ENCODE results near the gene PBX3. TPM values are rescaled to one million over a fixed set of nuclear protein-coding genes. Genes with fewer than 3 reads are reported as not detected.

Gene PBX3
- total RNA-seq, 4 donors from 2014 or later, result 25.7 to 71.5 (median 45.1) TPM

- no peak overlapping the region for H3K4me3 ChIP-seq
- no peaks in the 10 kb centered on the region for H3K36me3 ChIP-seq
- no peak for DNase-seq (ENCODE audit: low spot score in 2 of 2)
- no peaks in the 10 kb centered on the region for H3K27me3 ChIP-seq
- peaks cover 1% of the 10 kb centered on the region for H3K4me1 ChIP-seq
- 98% methylated on average over 2 of the region's 2 CpGs for WGBS
- H3K9me3 ChIP-seq, result no peaks in the 10 kb centered on the region
- no peak overlapping the region for H3K27ac ChIP-seq
- TF ChIP-seq POLR2A (IDR thresholded peaks at IDR 0.05) (no peak), CTCF (IDR thresholded peaks at IDR 0.05) (no peak), EP300 (IDR thresholded peaks at IDR 0.05) (no peak), POLR2AphosphoS5 (IDR thresholded peaks at IDR 0.05) (no peak)
These were observed 196.7 kb downstream of the PBX3 start for GRCh38 chr9:125943831-125944230.

GRCh38 chr9:125946397-125946796, 199.2 kb downstream of the PBX3 start:
- H3K4me1 ChIP-seq, result peaks cover 9% of the 10 kb centered on the region
- H3K9me3 ChIP-seq, result no peaks in the 10 kb centered on the region
- no peaks in the 10 kb centered on the region for H3K36me3 ChIP-seq
- H3K4me3 ChIP-seq, result no peak overlapping the region
- H3K27me3 ChIP-seq, result no peaks in the 10 kb centered on the region
- DNase-seq (ENCODE audit: low spot score in 2 of 2), result no peak
- no peak for TF ChIP-seq CTCF (IDR thresholded peaks at IDR 0.05)
- TF ChIP-seq EP300 (IDR thresholded peaks at IDR 0.05), result no peak
- TF ChIP-seq POLR2AphosphoS5 (IDR thresholded peaks at IDR 0.05), result no peak
- no peak for TF ChIP-seq POLR2A (IDR thresholded peaks at IDR 0.05)
- H3K27ac ChIP-seq, result no peak overlapping the region

- Histone ChIP-seq H3K4me1 (peaks cover 9% of the 10 kb centered on the region), H3K27ac (no peak overlapping the region), H3K9me3 (no peaks in the 10 kb centered on the region), H3K4me3 (no peak overlapping the region), H3K27me3 (no peaks in the 10 kb centered on the region), H3K36me3 (no peaks in the 10 kb centered on the region)
- TF ChIP-seq EP300 (IDR thresholded peaks at IDR 0.05), result no peak
- no peak for TF ChIP-seq POLR2AphosphoS5 (IDR thresholded peaks at IDR 0.05)
- no peak for TF ChIP-seq CTCF (IDR thresholded peaks at IDR 0.05)
- DNase-seq (ENCODE audit: low spot score in 2 of 2), result no peak
- 51% methylated on average over 4 of the region's 4 CpGs for WGBS
These were observed 201.9 kb downstream of the PBX3 start for GRCh38 chr9:125948887-125949596.

GRCh38 chr9:125949703-125950460, 202.7 kb downstream of the PBX3 start:
- Histone ChIP-seq H3K4me1 (peaks cover 9% of the 10 kb centered on the region), H3K27me3 (no peaks in the 10 kb centered on the region), H3K4me3 (no peak overlapping the region), H3K36me3 (no peaks in the 10 kb centered on the region), H3K9me3 (no peaks in the 10 kb centered on the region), H3K27ac (no peak overlapping the region)
- no peak for DNase-seq (ENCODE audit: low spot score in 2 of 2)
- no peak for TF ChIP-seq CTCF (IDR thresholded peaks at IDR 0.05)
- no peak for TF ChIP-seq POLR2AphosphoS5 (IDR thresholded peaks at IDR 0.05)
- TF ChIP-seq EP300 (IDR thresholded peaks at IDR 0.05), result no peak
- TF ChIP-seq POLR2A (IDR thresholded peaks at IDR 0.05), result no peak
- 53% methylated on average over 9 of the region's 9 CpGs for WGBS

- Histone ChIP-seq H3K9me3 (no peaks in the 10 kb centered on the region), H3K36me3 (no peaks in the 10 kb centered on the region), H3K4me1 (peaks cover 9% of the 10 kb centered on the region), H3K27ac (no peak overlapping the region), H3K27me3 (no peaks in the 10 kb centered on the region), H3K4me3 (no peak overlapping the region)
- 79% methylated on average over 4 of the region's 4 CpGs for WGBS
- TF ChIP-seq POLR2AphosphoS5 (IDR thresholded peaks at IDR 0.05), result no peak
- TF ChIP-seq EP300 (IDR thresholded peaks at IDR 0.05), result no peak
- TF ChIP-seq POLR2A (IDR thresholded peaks at IDR 0.05), result no peak
- TF ChIP-seq CTCF (IDR thresholded peaks at IDR 0.05), result no peak
- DNase-seq (ENCODE audit: low spot score in 2 of 2), result no peak
These were observed 203.8 kb downstream of the PBX3 start for GRCh38 chr9:125950880-125951471.

Data from suprapubic skin (tissue), 4 donors.